Prostate gland (tissue), 2 donors: ENCODE results near the gene MRGPRE. TPM values are rescaled to one million over a fixed set of nuclear protein-coding genes. Genes with fewer than 3 reads are reported as not detected.

Experiments used
- DNase-seq: peaks from one replicate; pipeline ENCODE4 v3.0.0-alpha.2; 2019; ENCODE audit warnings: low spot score
- H3K27ac ChIP-seq, 2 donors: fragments of 200-600 bp; sonication (generic); 2 replicates each; pipeline ENCODE4 v1.5.1; 2017 to 2019
- H3K27me3 ChIP-seq: fragments of 200-600 bp; sonication (generic); replicated peaks from 2 replicates; pipeline ENCODE4 v1.5.1; 2019; ENCODE audit not compliant: insufficient read depth
- H3K36me3 ChIP-seq, 2 donors: fragments of 200-600 bp; sonication (generic); 1 replicate in 1 of 2; 2 replicates in 1 of 2; pipeline versions ENCODE4 v1.5.1 to v1.8.1; 2017 to 2019
- H3K4me1 ChIP-seq: fragments of 200-600 bp; sonication (generic); replicated peaks from 2 replicates; pipeline ENCODE4 v1.5.1; 2019
- H3K4me3 ChIP-seq, 2 donors: fragments of 200-600 bp; sonication (generic); 2 replicates each; pipeline ENCODE4 v1.5.1; 2017 to 2019
- H3K9me3 ChIP-seq: fragments of 200-600 bp; sonication (generic); 2 replicates; pipeline ENCODE4 v1.5.1; 2017
- POLR2A ChIP-seq: fragments of 450-650 bp; IDR thresholded peaks from one replicate; pipeline ENCODE4 v1.6.1; 2016; ENCODE audit warnings: antibody characterized with exemption, mild to moderate bottlenecking
- POLR2AphosphoS5 ChIP-seq: sonication (generic); formaldehyde crosslinking; IDR thresholded peaks from one replicate; pipeline ENCODE4 v1.6.1; 2017; ENCODE audit warnings: antibody characterized with exemption
- WGBS: methylation state at CpG from one replicate; pipeline ENCODE4 v1.1.5; 2018; 5-methylcytosine and 5-hydroxymethylcytosine counted together
- intact Hi-C: fragments of 100-400 bp; cut with DNase I; formaldehyde crosslinking; loops from one replicate; pipeline ENCODE4 v1.14.2; 2022
- total RNA-seq, 2 donors: library from RNA; depleted of rRNA; stranded (reverse); fragments of >200 nt; gene quantifications; one replicate each; pipeline ENCODE4 v1.1.0, GENCODE V29; 2016
- TF ChIP-seq, protein P1 (sequence below), 4 experiments: fragments of 200-600 bp in 2 of 4; fragments of 450-650 bp in 2 of 4; sonication (generic) in 2 of 4; IDR thresholded peaks; 1 replicate in 3 of 4; 2 replicates in 1 of 4; pipeline ENCODE4 v1.5.1; 2016 to 2019; ENCODE audit warnings: antibody characterized with exemption in 4 of 4, mild to moderate bottlenecking in 2 of 4, moderate library complexity in 2 of 4

MRGPRE gene
- total RNA-seq, 2 donors from 2014 or later: 1.0 TPM; not detected in 1

GRCh38 chr11:3217818-3218482 lies 14.3 kb downstream of the MRGPRE start:
- no peak for DNase-seq

GRCh38 chr11:3216027-3216525 lies 16.1 kb downstream of the MRGPRE start:
- WGBS: 70% methylated on average over 11 of the region's 11 CpGs
- TF ChIP-seq, protein P1, sequence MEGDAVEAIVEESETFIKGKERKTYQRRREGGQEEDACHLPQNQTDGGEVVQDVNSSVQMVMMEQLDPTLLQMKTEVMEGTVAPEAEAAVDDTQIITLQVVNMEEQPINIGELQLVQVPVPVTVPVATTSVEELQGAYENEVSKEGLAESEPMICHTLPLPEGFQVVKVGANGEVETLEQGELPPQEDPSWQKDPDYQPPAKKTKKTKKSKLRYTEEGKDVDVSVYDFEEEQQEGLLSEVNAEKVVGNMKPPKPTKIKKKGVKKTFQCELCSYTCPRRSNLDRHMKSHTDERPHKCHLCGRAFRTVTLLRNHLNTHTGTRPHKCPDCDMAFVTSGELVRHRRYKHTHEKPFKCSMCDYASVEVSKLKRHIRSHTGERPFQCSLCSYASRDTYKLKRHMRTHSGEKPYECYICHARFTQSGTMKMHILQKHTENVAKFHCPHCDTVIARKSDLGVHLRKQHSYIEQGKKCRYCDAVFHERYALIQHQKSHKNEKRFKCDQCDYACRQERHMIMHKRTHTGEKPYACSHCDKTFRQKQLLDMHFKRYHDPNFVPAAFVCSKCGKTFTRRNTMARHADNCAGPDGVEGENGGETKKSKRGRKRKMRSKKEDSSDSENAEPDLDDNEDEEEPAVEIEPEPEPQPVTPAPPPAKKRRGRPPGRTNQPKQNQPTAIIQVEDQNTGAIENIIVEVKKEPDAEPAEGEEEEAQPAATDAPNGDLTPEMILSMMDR (IDR thresholded peaks at IDR 0.05): no peak
- no peak for TF ChIP-seq POLR2A
- TF ChIP-seq POLR2AphosphoS5: no peak
- Histone ChIP-seq H3K36me3 (no peaks in the 10 kb centered on the region), H3K4me1 (no peaks in the 10 kb centered on the region), H3K9me3 (no peaks in the 10 kb centered on the region), H3K27ac (no peak overlapping the region), H3K27me3 (peaks cover 2% of the 10 kb centered on the region), H3K4me3 (no peak overlapping the region)
- DNase-seq: no peak
- intact Hi-C loops: loop anchor here (5.0 kb wide), 3 partner anchors 49 to 179 kb away; partner anchors contain the start of gene OSBPL5

More at GRCh38 chr11:3217818-3218482, 14.3 kb downstream of the MRGPRE start:
- Histone ChIP-seq H3K4me3 (no peak overlapping the region), H3K9me3 (no peaks in the 10 kb centered on the region), H3K27me3 (peaks cover 2% of the 10 kb centered on the region), H3K36me3 (no peaks in the 10 kb centered on the region), H3K4me1 (no peaks in the 10 kb centered on the region), H3K27ac (no peak overlapping the region)
- TF ChIP-seq POLR2A (no peak), POLR2AphosphoS5 (no peak)
- TF ChIP-seq, protein P1 (IDR thresholded peaks at IDR 0.05): no peak
- WGBS: 91% methylated on average over 43 of the region's 49 CpGs
- intact Hi-C loops: loop anchor here (5.0 kb wide), 3 partner anchors 51 to 181 kb away; partner anchors contain the start of gene OSBPL5

- H3K27me3 ChIP-seq: peaks cover 2% of the 10 kb centered on the region
- no peak for DNase-seq
These were observed 16.7 kb downstream of the MRGPRE start for GRCh38 chr11:3215346-3216026.

GRCh38 chr11:3214420-3214699 lies 17.9 kb downstream of the MRGPRE start:
- Histone ChIP-seq H3K4me1 (no peaks in the 10 kb centered on the region), H3K9me3 (no peaks in the 10 kb centered on the region), H3K36me3 (no peaks in the 10 kb centered on the region), H3K27ac (no peak overlapping the region), H3K27me3 (peaks cover 2% of the 10 kb centered on the region), H3K4me3 (no peak overlapping the region)
- intact Hi-C loops: no loop called here
- 76% methylated on average over 4 of the region's 4 CpGs for WGBS
- DNase-seq: no peak
- TF ChIP-seq, protein P1 (IDR thresholded peaks at IDR 0.05): no peak
- TF ChIP-seq POLR2AphosphoS5 (no peak), POLR2A (no peak)

More at GRCh38 chr11:3215346-3216026, 16.7 kb downstream of the MRGPRE start:
- no peaks in the 10 kb centered on the region for H3K9me3 ChIP-seq
- intact Hi-C loops: loop anchor here (5.0 kb wide), 3 partner anchors 48 to 178 kb away; partner anchors contain the start of gene OSBPL5
- no peak overlapping the region for H3K27ac ChIP-seq
- WGBS: 74% methylated on average over 17 of the region's 17 CpGs
- no peak for TF ChIP-seq POLR2AphosphoS5
- TF ChIP-seq, protein P1 (IDR thresholded peaks at IDR 0.05): no peak
- no peak for TF ChIP-seq POLR2A
- no peaks in the 10 kb centered on the region for H3K36me3 ChIP-seq
- no peak overlapping the region for H3K4me3 ChIP-seq
- no peaks in the 10 kb centered on the region for H3K4me1 ChIP-seq
